GM12878 (cell line): ENCODE results near the gene C1orf21.

Source experiments
- BCLAF1 ChIP-seq: fragments of 450-650 bp; IDR thresholded peaks from 2 replicates; pipeline ENCODE4 v1.6.1; 2017; ENCODE audit warnings: antibody characterized with exemption, mild to moderate bottlenecking, moderate library complexity
- CEBPB ChIP-seq, 2 experiments: fragments of 150-350 bp in 1 of 2; IDR thresholded peaks; 2 replicates each; pipeline ENCODE4 v1.6.1; 2012 to 2014; ENCODE audit warnings: low read depth in 2 of 2, low read length in 2 of 2, borderline replicate concordance in 1 of 2, inconsistent platforms in 1 of 2
- CTCF ChIP-seq, 3 experiments: IDR thresholded peaks in 2 of 3; conservative IDR thresholded peaks in 1 of 3; 2 replicates each; pipeline ENCODE4 v1.5.1; 2011; ENCODE audit warnings: low read depth in 3 of 3, low read length in 3 of 3, mild to moderate bottlenecking in 3 of 3, control low read depth in 2 of 3, moderate library complexity in 2 of 3, inconsistent platforms in 1 of 3, mixed read lengths in 1 of 3; ENCODE audit not compliant: control insufficient read depth in 2 of 3, insufficient read depth in 1 of 3; ENCODE audit errors: extremely low read depth in 1 of 3
- EGR1 ChIP-seq, 2 experiments: IDR thresholded peaks; 1 replicate in 1 of 2; 2 replicates in 1 of 2; pipeline ENCODE4 v1.6.1; 2011 to 2012; ENCODE audit warnings: low read depth in 2 of 2, low read length in 2 of 2, borderline replicate concordance in 1 of 2, mild to moderate bottlenecking in 1 of 2, moderate library complexity in 1 of 2
- POLR2A ChIP-seq: IDR thresholded peaks from 2 replicates; pipeline ENCODE4 v1.6.1; 2011; ENCODE audit warnings: low read depth, mild to moderate bottlenecking, low read length
- RAD21 ChIP-seq: IDR thresholded peaks from 2 replicates; pipeline ENCODE4 v1.6.1; 2011; ENCODE audit warnings: mild to moderate bottlenecking, low read depth, low read length, moderate library complexity; ENCODE audit not compliant: insufficient read depth
- ZNF274 ChIP-seq: IDR thresholded peaks from one replicate; pipeline ENCODE4 v1.8.0; 2011; ENCODE audit not compliant: insufficient read length, insufficient read depth

GRCh38 chr1:184368354-184368753 lies 18.5 kb upstream of the C1orf21 start:
- TF ChIP-seq ZNF274 = no peak
- TF ChIP-seq CTCF (IDR thresholded peaks at IDR 0.05 in 2 of 3, conservative IDR thresholded peaks at IDR 0.05 in 1 of 3; ENCODE audit: control insufficient read depth in 2 of 3, extremely low read depth in 1 of 3, insufficient read depth in 1 of 3, low read depth in 3 of 3, low read length in 3 of 3) = no peak
- no peak for TF ChIP-seq EGR1 (IDR thresholded peaks at IDR 0.05; ENCODE audit: borderline replicate concordance in 1 of 2, low read depth in 2 of 2, low read length in 2 of 2)
- TF ChIP-seq POLR2A = no peak
- TF ChIP-seq CEBPB (IDR thresholded peaks at IDR 0.05; ENCODE audit: borderline replicate concordance in 1 of 2, low read depth in 2 of 2, low read length in 2 of 2) = no peak
- no peak for TF ChIP-seq BCLAF1
- TF ChIP-seq RAD21 = no peak
